ENCODE measurements around the gene SAPCD1. TPM values are rescaled to one million over a fixed set of nuclear protein-coding genes. Genes with fewer than 3 reads are reported as not detected.

SAPCD1 gene
- total and polyA plus RNA-seq, 4 donors = 0.59 to 2.6 (median 0.68) TPM; not detected in 1

DNA sequence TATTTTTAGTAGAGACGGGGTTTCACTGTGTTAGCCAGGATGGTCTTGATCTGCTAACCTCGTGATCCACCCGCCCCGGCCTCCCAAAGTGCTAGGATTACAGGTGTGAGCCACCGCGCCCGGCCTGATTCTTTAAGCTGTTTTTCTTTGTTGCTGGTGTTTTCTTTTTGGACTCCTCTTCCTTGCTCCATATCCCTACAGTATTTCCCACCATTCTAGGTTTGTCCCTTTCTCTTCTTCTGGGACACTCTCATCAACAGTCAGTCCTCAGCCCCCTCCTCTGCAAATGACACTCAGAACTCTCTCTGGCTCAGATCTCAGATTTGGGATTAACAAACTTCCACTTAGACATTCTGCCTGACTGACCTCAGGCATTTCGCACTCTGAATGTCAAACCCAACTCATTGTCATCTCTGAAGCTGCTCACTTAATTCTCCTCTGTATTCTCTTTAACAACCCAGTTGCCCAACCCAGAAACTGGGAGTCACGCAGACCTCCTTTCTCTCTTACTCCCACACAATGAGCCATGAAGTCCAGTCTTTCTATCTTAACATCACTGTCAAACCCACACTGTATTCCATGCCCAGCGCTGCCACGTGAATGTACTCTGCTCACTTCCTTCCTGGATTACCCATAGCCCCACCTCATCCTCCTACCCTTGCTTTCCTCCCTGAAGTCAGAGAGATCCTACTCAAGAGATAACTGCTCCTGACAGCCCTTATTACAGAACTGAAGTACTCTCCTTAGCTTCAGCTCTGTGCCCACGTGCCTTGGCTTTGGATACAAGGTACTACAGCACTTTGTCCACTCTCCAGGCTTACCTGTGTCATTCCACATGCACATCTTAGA, 36.7 kb upstream of the SAPCD1 start (continued):
- TF ChIP-seq, protein P1, sequence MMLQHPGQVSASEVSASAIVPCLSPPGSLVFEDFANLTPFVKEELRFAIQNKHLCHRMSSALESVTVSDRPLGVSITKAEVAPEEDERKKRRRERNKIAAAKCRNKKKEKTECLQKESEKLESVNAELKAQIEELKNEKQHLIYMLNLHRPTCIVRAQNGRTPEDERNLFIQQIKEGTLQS (IDR thresholded peaks at IDR 0.05) = no peak
- no peak for TF ChIP-seq JUND (IDR thresholded peaks at IDR 0.05)

DNA sequence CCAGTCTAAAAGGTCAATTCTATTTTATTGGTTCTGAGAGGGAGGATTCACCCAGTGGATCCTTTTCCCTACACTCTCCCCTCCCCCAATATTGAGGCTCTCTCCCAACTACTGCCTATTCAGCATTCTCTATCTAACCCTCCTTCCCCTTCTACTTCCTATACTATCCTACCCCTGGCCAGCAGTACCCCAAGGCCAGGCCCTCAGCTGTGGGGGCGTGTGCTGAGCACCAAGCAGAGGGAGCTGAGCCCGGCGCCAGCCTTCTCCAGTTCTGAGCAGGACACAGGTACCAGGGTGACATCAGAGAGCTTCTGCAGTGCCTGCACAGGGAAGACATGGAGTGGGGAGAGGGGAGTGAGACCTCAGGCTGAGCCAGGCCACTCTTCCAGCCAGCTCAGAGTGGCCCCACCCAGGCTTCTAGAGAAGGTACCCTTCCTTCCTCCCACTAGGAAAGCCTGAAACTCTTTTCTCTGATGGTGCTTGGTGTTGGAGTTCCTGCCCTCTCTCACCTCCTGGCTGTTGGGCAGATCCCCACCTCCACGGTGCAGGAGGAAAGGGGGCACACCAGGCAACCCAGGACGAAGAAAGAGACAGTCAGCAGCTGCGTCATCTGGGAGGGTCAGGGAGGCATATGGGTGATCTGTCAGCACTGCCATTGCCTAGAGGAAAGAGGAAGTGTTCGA, 35.3 kb upstream of the SAPCD1 start:
- no peaks in the 10 kb centered on the region for H3K27me3 ChIP-seq (ENCODE audit: control insufficient read depth in 4 of 4, insufficient read depth in 4 of 4, low read length in 3 of 4)
- peaks cover 3 to 21% (median 12%) of the 10 kb centered on the region in 4 donors for H3K4me1 ChIP-seq (ENCODE audit: control insufficient read depth in 4 of 4, insufficient read depth in 4 of 4, low read length in 3 of 4)
- peak overlapping the region; percentile 22 to 68 for H3K27ac ChIP-seq (ENCODE audit: low read depth in 1 of 2, low read length in 2 of 2)
- no peak for TF ChIP-seq GABPA (IDR thresholded peaks at IDR 0.05 in 1 of 2, conservative IDR thresholded peaks at IDR 0.05 in 1 of 2)
- no peak overlapping the region for H3K4me3 ChIP-seq (ENCODE audit: low read depth in 1 of 3, low read length in 3 of 3)
- H3K9ac ChIP-seq (ENCODE audit: low read depth in 1 of 2, low read length in 2 of 2) = no peak overlapping the region
- DNase-seq (ENCODE audit: low spot score) = no peak
- H3K9me3 ChIP-seq (ENCODE audit: control insufficient read depth in 4 of 4, low read length in 3 of 4) = no peaks in the 10 kb centered on the region
- H3K36me3 ChIP-seq (ENCODE audit: control insufficient read depth in 4 of 4, insufficient read depth in 3 of 4, low read depth in 1 of 4, low read length in 3 of 4) = peaks cover 4 to 19% (median 8%) of the 10 kb centered on the region in 4 donors
- WGBS = 81% methylated on average over 7 of the region's 7 CpGs

DNA sequence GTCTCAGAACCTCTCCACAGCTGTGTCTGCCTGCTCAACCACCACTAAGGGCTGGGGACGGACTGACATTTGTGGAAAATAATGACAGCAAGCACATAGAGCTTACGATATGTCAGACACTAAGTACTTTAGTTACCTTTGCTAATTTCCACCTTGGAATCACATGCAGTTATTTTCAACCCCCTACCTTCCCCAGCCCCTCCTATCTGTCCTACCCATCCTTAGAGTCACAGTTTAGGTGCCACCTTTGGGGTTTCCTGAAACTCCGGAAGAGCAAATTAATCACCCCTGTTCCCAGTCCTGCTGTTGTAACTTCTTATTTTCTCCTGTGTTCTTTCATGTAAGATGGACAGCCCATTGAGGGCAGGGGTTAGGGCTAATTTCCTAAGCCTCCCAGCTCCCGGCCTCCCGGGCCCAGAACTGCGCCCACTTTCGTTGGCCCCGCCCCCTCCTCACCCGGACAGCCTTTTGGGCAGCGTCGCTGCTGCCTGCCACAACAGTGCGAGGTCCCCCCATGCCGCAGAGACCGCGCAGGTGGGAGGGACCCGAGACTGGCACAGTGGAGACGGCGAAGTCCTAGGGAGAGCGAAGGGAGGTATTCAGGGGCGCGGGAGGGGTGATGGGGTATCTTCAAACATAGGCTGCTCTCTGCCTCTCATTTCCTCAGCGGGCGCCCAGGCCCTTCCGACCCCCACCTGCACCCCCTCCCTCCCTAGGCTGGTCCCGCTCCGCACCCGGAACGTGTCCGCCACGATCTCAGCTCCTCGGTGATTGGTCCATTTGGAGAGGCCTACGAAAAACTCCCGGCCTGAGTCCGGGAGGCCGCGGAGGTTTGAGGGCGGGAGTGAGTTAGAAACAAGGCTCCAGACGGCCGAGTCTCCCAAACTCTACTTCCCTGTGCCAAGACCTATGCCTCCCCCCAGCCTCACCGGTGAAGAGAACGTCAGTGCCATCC, 34.5 kb upstream of the SAPCD1 start:
- TF ChIP-seq YY1 (IDR thresholded peaks at IDR 0.05) = no peak
- DNase-seq (ENCODE audit: low spot score) = no peak
- H3K4me1 ChIP-seq (ENCODE audit: control insufficient read depth in 4 of 4, insufficient read depth in 4 of 4, low read length in 3 of 4) = peaks cover 3 to 21% (median 12%) of the 10 kb centered on the region in 4 donors
- H3K27ac ChIP-seq (ENCODE audit: low read depth in 1 of 2, low read length in 2 of 2) = peak overlapping the region; percentile 39 to 68
- peak overlapping the region in 1 of 2 donors; percentile 19 for H3K9ac ChIP-seq (ENCODE audit: low read depth in 1 of 2, low read length in 2 of 2)
- 87% methylated on average over 41 of the region's 41 CpGs for WGBS
- no peaks in the 10 kb centered on the region for H3K9me3 ChIP-seq (ENCODE audit: control insufficient read depth in 4 of 4, low read length in 3 of 4)
- H3K27me3 ChIP-seq (ENCODE audit: control insufficient read depth in 4 of 4, insufficient read depth in 4 of 4, low read length in 3 of 4) = no peaks in the 10 kb centered on the region
- peaks cover 6 to 24% (median 11%) of the 10 kb centered on the region in 4 donors for H3K36me3 ChIP-seq (ENCODE audit: control insufficient read depth in 4 of 4, insufficient read depth in 3 of 4, low read depth in 1 of 4, low read length in 3 of 4)
- peak overlapping the region in 1 of 3 donors; percentile 73 for H3K4me3 ChIP-seq (ENCODE audit: low read depth in 1 of 3, low read length in 3 of 3)

DNA sequence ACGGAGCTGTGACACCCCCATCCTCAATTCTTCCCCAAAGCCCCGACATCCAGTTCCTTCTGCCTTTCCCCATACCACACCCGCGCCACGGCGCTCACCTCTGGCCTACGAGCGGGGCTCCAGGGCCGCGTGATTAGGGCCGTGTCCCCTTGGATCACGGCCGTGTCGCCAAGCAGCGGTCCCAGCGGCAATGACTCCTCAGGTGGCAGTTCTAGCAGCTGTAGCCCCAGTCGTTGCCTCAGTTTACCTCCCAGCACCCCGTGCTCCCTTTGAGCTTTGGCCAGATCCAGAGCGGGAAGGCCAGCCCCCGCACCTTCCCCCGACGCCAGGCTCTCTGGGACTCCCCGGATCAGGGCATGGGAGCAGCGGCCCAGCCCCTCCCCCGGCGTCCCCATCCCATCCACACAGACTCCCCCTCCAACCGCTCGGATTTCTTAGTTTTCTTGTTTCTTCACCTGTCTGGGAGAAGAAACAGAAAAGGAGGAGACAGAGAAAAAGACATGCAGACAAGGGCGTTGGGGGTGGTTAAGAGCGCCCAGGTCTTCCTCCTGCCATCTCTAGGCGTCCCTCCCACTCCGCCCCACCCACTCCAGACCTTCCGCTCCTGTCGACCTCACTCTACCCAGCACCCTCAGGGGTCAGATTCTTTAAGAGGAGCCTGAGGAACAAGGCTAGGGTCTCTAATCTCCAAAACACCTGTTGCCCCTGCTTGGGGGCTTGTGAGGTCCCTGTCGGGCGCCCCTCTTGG, 33.5 kb upstream of the SAPCD1 start, which contains the start of gene DDAH2:
TSS of gene DDAH2 (minus strand) at position 533 of the 748 bp plus-strand sequence. CDS start at position 395, 138 bp downstream.
- 34% methylated on average over 36 of the region's 36 CpGs for WGBS
- peaks cover 6 to 31% (median 19%) of the 10 kb centered on the region in 4 donors for H3K36me3 ChIP-seq (ENCODE audit: control insufficient read depth in 4 of 4, insufficient read depth in 3 of 4, low read depth in 1 of 4, low read length in 3 of 4)
- H3K9me3 ChIP-seq (ENCODE audit: control insufficient read depth in 4 of 4, low read length in 3 of 4) = no peaks in the 10 kb centered on the region
- peak within 1 kb of the TSS; percentile 73 to 77 (median 73) for H3K4me3 ChIP-seq (ENCODE audit: low read depth in 1 of 3, low read length in 3 of 3)
- DNase-seq (ENCODE audit: low spot score) = no peak
- peak within 1 kb of the TSS; percentile 37 to 62 for H3K9ac ChIP-seq (ENCODE audit: low read depth in 1 of 2, low read length in 2 of 2)
- peak within 1 kb of the TSS; percentile 91 to 92 for H3K27ac ChIP-seq (ENCODE audit: low read depth in 1 of 2, low read length in 2 of 2)
- H3K27me3 ChIP-seq (ENCODE audit: control insufficient read depth in 4 of 4, insufficient read depth in 4 of 4, low read length in 3 of 4) = no peaks in the 10 kb centered on the region
- peaks cover 3 to 25% (median 12%) of the 10 kb centered on the region in 4 donors for H3K4me1 ChIP-seq (ENCODE audit: control insufficient read depth in 4 of 4, insufficient read depth in 4 of 4, low read length in 3 of 4)
- TF ChIP-seq, protein P2, sequence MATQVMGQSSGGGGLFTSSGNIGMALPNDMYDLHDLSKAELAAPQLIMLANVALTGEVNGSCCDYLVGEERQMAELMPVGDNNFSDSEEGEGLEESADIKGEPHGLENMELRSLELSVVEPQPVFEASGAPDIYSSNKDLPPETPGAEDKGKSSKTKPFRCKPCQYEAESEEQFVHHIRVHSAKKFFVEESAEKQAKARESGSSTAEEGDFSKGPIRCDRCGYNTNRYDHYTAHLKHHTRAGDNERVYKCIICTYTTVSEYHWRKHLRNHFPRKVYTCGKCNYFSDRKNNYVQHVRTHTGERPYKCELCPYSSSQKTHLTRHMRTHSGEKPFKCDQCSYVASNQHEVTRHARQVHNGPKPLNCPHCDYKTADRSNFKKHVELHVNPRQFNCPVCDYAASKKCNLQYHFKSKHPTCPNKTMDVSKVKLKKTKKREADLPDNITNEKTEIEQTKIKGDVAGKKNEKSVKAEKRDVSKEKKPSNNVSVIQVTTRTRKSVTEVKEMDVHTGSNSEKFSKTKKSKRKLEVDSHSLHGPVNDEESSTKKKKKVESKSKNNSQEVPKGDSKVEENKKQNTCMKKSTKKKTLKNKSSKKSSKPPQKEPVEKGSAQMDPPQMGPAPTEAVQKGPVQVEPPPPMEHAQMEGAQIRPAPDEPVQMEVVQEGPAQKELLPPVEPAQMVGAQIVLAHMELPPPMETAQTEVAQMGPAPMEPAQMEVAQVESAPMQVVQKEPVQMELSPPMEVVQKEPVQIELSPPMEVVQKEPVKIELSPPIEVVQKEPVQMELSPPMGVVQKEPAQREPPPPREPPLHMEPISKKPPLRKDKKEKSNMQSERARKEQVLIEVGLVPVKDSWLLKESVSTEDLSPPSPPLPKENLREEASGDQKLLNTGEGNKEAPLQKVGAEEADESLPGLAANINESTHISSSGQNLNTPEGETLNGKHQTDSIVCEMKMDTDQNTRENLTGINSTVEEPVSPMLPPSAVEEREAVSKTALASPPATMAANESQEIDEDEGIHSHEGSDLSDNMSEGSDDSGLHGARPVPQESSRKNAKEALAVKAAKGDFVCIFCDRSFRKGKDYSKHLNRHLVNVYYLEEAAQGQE (IDR thresholded peaks at IDR 0.05) = no peak
- TF ChIP-seq HNF4G (IDR thresholded peaks at IDR 0.05) (no peak), JUND (IDR thresholded peaks at IDR 0.05) (no peak), FOXA2 (IDR thresholded peaks at IDR 0.05) (no peak), NR2F2 (IDR thresholded peaks at IDR 0.05) (no peak), GABPA (IDR thresholded peaks at IDR 0.05 in 1 of 2, conservative IDR thresholded peaks at IDR 0.05 in 1 of 2) (no peak), SP1 (IDR thresholded peaks at IDR 0.05) (no peak), EGR1 (IDR thresholded peaks at IDR 0.05; ENCODE audit: low read depth in 2 of 2) (no peak), YY1 (IDR thresholded peaks at IDR 0.05) (no peak)
- TF ChIP-seq, protein P3, sequence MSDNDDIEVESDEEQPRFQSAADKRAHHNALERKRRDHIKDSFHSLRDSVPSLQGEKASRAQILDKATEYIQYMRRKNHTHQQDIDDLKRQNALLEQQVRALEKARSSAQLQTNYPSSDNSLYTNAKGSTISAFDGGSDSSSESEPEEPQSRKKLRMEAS (IDR thresholded peaks at IDR 0.05) = no peak
- TF ChIP-seq, protein P4, sequence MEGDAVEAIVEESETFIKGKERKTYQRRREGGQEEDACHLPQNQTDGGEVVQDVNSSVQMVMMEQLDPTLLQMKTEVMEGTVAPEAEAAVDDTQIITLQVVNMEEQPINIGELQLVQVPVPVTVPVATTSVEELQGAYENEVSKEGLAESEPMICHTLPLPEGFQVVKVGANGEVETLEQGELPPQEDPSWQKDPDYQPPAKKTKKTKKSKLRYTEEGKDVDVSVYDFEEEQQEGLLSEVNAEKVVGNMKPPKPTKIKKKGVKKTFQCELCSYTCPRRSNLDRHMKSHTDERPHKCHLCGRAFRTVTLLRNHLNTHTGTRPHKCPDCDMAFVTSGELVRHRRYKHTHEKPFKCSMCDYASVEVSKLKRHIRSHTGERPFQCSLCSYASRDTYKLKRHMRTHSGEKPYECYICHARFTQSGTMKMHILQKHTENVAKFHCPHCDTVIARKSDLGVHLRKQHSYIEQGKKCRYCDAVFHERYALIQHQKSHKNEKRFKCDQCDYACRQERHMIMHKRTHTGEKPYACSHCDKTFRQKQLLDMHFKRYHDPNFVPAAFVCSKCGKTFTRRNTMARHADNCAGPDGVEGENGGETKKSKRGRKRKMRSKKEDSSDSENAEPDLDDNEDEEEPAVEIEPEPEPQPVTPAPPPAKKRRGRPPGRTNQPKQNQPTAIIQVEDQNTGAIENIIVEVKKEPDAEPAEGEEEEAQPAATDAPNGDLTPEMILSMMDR (IDR thresholded peaks at IDR 0.05; ENCODE audit: low read depth, low read length, missing input control) = no peak
